Ovary (tissue), 3 donors: ENCODE results near the gene BUD13.

ENCODE experiments used
- CTCF ChIP-seq, 3 donors: fragments of 450-650 bp in 2 of 3; fragments of 200-600 bp in 1 of 3; IDR thresholded peaks; one replicate each; pipeline versions ENCODE4 v1.5.1 to v1.8.0; 2016 to 2022; ENCODE audit warnings: antibody characterized with exemption in 3 of 3, mild to moderate bottlenecking in 1 of 3
- POLR2A ChIP-seq: fragments of 450-650 bp; IDR thresholded peaks from one replicate; pipeline ENCODE4 v1.6.1; 2017; ENCODE audit warnings: antibody characterized with exemption, mild to moderate bottlenecking, moderate library complexity
- donor health status: DM: no; HTN: no; CAD: no.

DNA sequence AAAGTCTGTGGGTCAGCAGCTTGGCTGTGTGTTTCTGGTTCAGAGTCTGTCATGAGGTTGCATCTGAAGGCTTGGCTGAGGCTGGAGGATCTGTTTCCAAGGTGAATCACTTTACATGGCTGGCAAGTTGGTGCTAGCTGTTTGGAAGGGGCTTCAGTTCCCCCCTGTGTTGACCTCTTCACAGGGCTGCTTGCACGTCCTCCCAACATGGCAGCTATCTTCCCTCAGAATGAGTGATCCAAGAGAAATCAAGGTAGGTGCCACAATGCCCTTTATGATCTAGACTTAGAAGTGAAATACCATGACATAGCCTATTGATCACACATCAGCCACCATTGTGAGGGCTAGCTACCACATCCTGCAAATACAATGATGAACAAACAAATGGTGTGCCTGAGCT lies 40.4 kb upstream of the BUD13 start:
- TF ChIP-seq CTCF (IDR thresholded peaks at IDR 0.05) (no peak), POLR2A (no peak)
